Ecto neural progenitor cell (in vitro differentiated cells): ENCODE results near the gene SH2D3C.

Experiments used
- DNase-seq: peaks from one replicate; pipeline ENCODE4 v3.0.0-alpha.2; 2018; ENCODE audit warnings: low spot score

The SH2D3C gene

GRCh38 chr9:127715470-127716337, 62.8 kb downstream of the SH2D3C start, which contains the start of the genes PTRH1 and TTC16:
Gene PTRH1, minus strand, starts transcription at chr9:127715663. Its CDS starts 24 bp downstream, at chr9:127715639.
Gene TTC16, plus strand, starts transcription at chr9:127716079. Its CDS starts 67 bp downstream, at chr9:127716146.
- DNase-seq: peak; percentile 99

- DNase-seq: no peak
Measured at GRCh38 chr9:127714951-127715469, 63.5 kb downstream of the SH2D3C start.

GRCh38 chr9:127714020-127714750, 64.3 kb downstream of the SH2D3C start:
- DNase-seq: no peak

- DNase-seq: no peak
Measured at GRCh38 chr9:127712867-127713266, 65.6 kb downstream of the SH2D3C start.

GRCh38 chr9:127712371-127712770, 66.1 kb downstream of the SH2D3C start:
- no peak for DNase-seq

GRCh38 chr9:127711831-127712274, 66.6 kb downstream of the SH2D3C start:
- no peak for DNase-seq

- no peak for DNase-seq
Measured at GRCh38 chr9:127711226-127711701, 67.2 kb downstream of the SH2D3C start.

- DNase-seq: no peak
Measured at GRCh38 chr9:127710204-127710783, 68.2 kb downstream of the SH2D3C start.

GRCh38 chr9:127708952-127709587, 69.4 kb downstream of the SH2D3C start:
- DNase-seq: no peak

- no peak for DNase-seq
Measured at GRCh38 chr9:127707766-127708165, 70.7 kb downstream of the SH2D3C start.

GRCh38 chr9:127706836-127707241, 71.6 kb downstream of the SH2D3C start, which contains the start of gene CFAP157:
Gene CFAP157, plus strand, starts transcription at chr9:127706988. Its CDS starts 44 bp downstream, at chr9:127707032.
- no peak for DNase-seq

- DNase-seq: no peak
Measured at GRCh38 chr9:127705577-127706379, 72.7 kb downstream of the SH2D3C start.

- DNase-seq: no peak
Measured at GRCh38 chr9:127703289-127703946, 75.0 kb downstream of the SH2D3C start.

- DNase-seq: no peak
Measured at GRCh38 chr9:127700594-127701255, 77.7 kb downstream of the SH2D3C start.

- DNase-seq: no peak
Measured at GRCh38 chr9:127700140-127700539, 78.3 kb downstream of the SH2D3C start.

- DNase-seq: peak; percentile 96
Measured at GRCh38 chr9:127698985-127699670, 79.3 kb downstream of the SH2D3C start.

GRCh38 chr9:127698386-127698785, 80.1 kb downstream of the SH2D3C start:
- DNase-seq: no peak

- DNase-seq: no peak
Measured at GRCh38 chr9:127697575-127697974, 80.9 kb downstream of the SH2D3C start.
